MM.1S (cell line): ENCODE results near the gene TPRN.

Experiments used
- DNase-seq: peaks from one replicate; pipeline ENCODE4 v3.0.0-alpha.2; 2015
- H2AFZ ChIP-seq: fragments of 300-600 bp; sonication (generic); 2 replicates; pipeline ENCODE4 v1.6.0; 2016; ENCODE audit warnings: antibody characterized with exemption, low read length
- H3F3A ChIP-seq: fragments of 300-600 bp; sonication (generic); 2 replicates; pipeline ENCODE4 v1.6.1; 2016; ENCODE audit warnings: mild to moderate bottlenecking, antibody characterized with exemption, low read length, moderate library complexity, mixed read lengths; ENCODE audit not compliant: insufficient read depth
- H3K27ac ChIP-seq: fragments of 300-600 bp; sonication (generic); 2 replicates; pipeline ENCODE4 v1.5.1; 2016; ENCODE audit warnings: mild to moderate bottlenecking, low read length
- H3K27me3 ChIP-seq: fragments of 300-600 bp; sonication (generic); replicated peaks from 2 replicates; pipeline ENCODE4 v1.6.0; 2016; ENCODE audit warnings: low read length; ENCODE audit not compliant: insufficient read depth
- H3K36me3 ChIP-seq: fragments of 300-600 bp; sonication (generic); replicated peaks from 2 replicates; pipeline ENCODE4 v1.6.1; 2016; ENCODE audit warnings: mild to moderate bottlenecking, low read length, mixed read lengths; ENCODE audit not compliant: insufficient read depth
- H3K4me1 ChIP-seq: fragments of 300-600 bp; sonication (generic); 2 replicates; pipeline ENCODE4 v1.6.1; 2016; ENCODE audit warnings: low read length, mixed read lengths
- H3K4me2 ChIP-seq: fragments of 300-600 bp; sonication (generic); 2 replicates; pipeline ENCODE4 v1.6.0; 2016; ENCODE audit warnings: low read depth, low read length
- H3K4me3 ChIP-seq: fragments of 300-600 bp; sonication (generic); 2 replicates; pipeline ENCODE4 v1.5.1; 2016; ENCODE audit warnings: low read length, mixed read lengths
- H3K79me2 ChIP-seq: fragments of 300-600 bp; sonication (generic); 2 replicates; pipeline ENCODE4 v1.6.1; 2016; ENCODE audit warnings: mixed run types, low read length, mixed read lengths
- H3K9ac ChIP-seq: fragments of 300-600 bp; sonication (generic); 2 replicates; pipeline ENCODE4 v1.6.1; 2016; ENCODE audit warnings: low read length, mixed read lengths
- H3K9me2 ChIP-seq: fragments of 300-600 bp; sonication (generic); replicated peaks from 2 replicates; pipeline ENCODE4 v1.6.1; 2016; ENCODE audit warnings: mild to moderate bottlenecking, low read length, mixed read lengths; ENCODE audit not compliant: insufficient read depth
- H3K9me3 ChIP-seq: fragments of 300-600 bp; sonication (generic); replicated peaks from 2 replicates; pipeline ENCODE4 v1.6.1; 2016; ENCODE audit warnings: mild to moderate bottlenecking, low read length, mixed read lengths; ENCODE audit not compliant: insufficient read depth
- H4K20me1 ChIP-seq: fragments of 300-600 bp; sonication (generic); 2 replicates; pipeline ENCODE4 v1.6.1; 2016; ENCODE audit warnings: mild to moderate bottlenecking, low read length, moderate library complexity, mixed read lengths; ENCODE audit not compliant: insufficient read depth
- CTCF ChIP-seq: fragments of 300-600 bp; sonication (generic); IDR thresholded peaks from 2 replicates; pipeline ENCODE4 v1.5.1; 2016; ENCODE audit warnings: antibody characterized with exemption, low read length, mixed read lengths
- EZH2 ChIP-seq: fragments of 300-600 bp; sonication (generic); optimal IDR thresholded peaks from 2 replicates; pipeline ENCODE3; 2017; ENCODE audit warnings: low read depth, mild to moderate bottlenecking, antibody characterized with exemption, low read length, mixed read lengths
- EZH2phosphoT487 ChIP-seq: fragments of 300-600 bp; sonication (generic); IDR thresholded peaks from 2 replicates; pipeline ENCODE4 v1.6.1; 2018; ENCODE audit warnings: antibody characterized with exemption, low read length

The TPRN gene

GRCh38 chr9:137223078-137223970 lies 22.8 kb upstream of the TPRN start:
- H3K9me2 ChIP-seq = no peaks in the 10 kb centered on the region
- H3K36me3 ChIP-seq = no peaks in the 10 kb centered on the region
- DNase-seq = peak; percentile 99
- H3K27me3 ChIP-seq = peaks cover 3% of the 10 kb centered on the region
- H3K4me3 ChIP-seq = peak overlapping the region; percentile 78
- peaks cover 9% of the 10 kb centered on the region; the same call in 1 of the 2 replicates for H3K4me1 ChIP-seq
- H4K20me1 ChIP-seq = no peaks in the 10 kb centered on the region
- H3K9ac ChIP-seq = peak overlapping the region; percentile 85
- H3K9me3 ChIP-seq = no peaks in the 10 kb centered on the region
- peak overlapping the region; percentile 97 for H3K4me2 ChIP-seq
- no peaks in the 10 kb centered on the region for H3K79me2 ChIP-seq
- H3K27ac ChIP-seq = peak overlapping the region; percentile 32; the same call in 1 of the 2 replicates
- TF ChIP-seq CTCF (no peak), EZH2phosphoT487 (no peak), EZH2 (no peak)
- H2AFZ ChIP-seq = peak overlapping the region; percentile 91
- H3F3A ChIP-seq = no peaks in the 10 kb centered on the region; the same call in 1 of the 2 replicates

- H3K9me2 ChIP-seq = no peaks in the 10 kb centered on the region
- H3K27ac ChIP-seq = peak within 1 kb of the TSS; percentile 32; the same call in 1 of the 2 replicates
- no peak for TF ChIP-seq EZH2phosphoT487
- no peak for TF ChIP-seq CTCF
- TF ChIP-seq EZH2 = no peak
- no peaks in the 10 kb centered on the region for H3K9me3 ChIP-seq
- H3K36me3 ChIP-seq = no peaks in the 10 kb centered on the region
- peak within 1 kb of the TSS; percentile 59; the same call in 1 of the 2 replicates for H3K9ac ChIP-seq
- no peaks in the 10 kb centered on the region for H4K20me1 ChIP-seq
- H3K27me3 ChIP-seq = no peaks in the 10 kb centered on the region; the same call in 1 of the 2 replicates
- H2AFZ ChIP-seq = peak within 1 kb of the TSS; percentile 56
- DNase-seq = no peak
- H3K79me2 ChIP-seq = no peaks in the 10 kb centered on the region
- no peaks in the 10 kb centered on the region; the same call in 1 of the 2 replicates for H3F3A ChIP-seq
- peaks cover 9% of the 10 kb centered on the region; the same call in 1 of the 2 replicates for H3K4me1 ChIP-seq
- peak within 1 kb of the TSS; percentile 97 for H3K4me2 ChIP-seq
- H3K4me3 ChIP-seq = peak within 1 kb of the TSS; percentile 78
Observed at GRCh38 chr9:137222190-137223077, 21.9 kb upstream of the TPRN start, which contains the start of gene RNF208. RNF208 (minus strand) TSS chr9:137222240; CDS start chr9:137221212, 1,028 bp downstream.

GRCh38 chr9:137221506-137222111 lies 21.1 kb upstream of the TPRN start:
- H3K27me3 ChIP-seq = no peaks in the 10 kb centered on the region
- no peaks in the 10 kb centered on the region for H3K9me3 ChIP-seq
- no peaks in the 10 kb centered on the region for H4K20me1 ChIP-seq
- no peak overlapping the region for H2AFZ ChIP-seq
- H3K4me1 ChIP-seq = peaks cover 9% of the 10 kb centered on the region; the same call in 1 of the 2 replicates
- TF ChIP-seq EZH2 (no peak), CTCF (no peak), EZH2phosphoT487 (no peak)
- no peak overlapping the region for H3K4me3 ChIP-seq
- no peaks in the 10 kb centered on the region for H3K36me3 ChIP-seq
- H3F3A ChIP-seq = no peaks in the 10 kb centered on the region; the same call in 1 of the 2 replicates
- no peak for DNase-seq
- no peak overlapping the region for H3K27ac ChIP-seq
- no peaks in the 10 kb centered on the region for H3K9me2 ChIP-seq
- no peak overlapping the region for H3K9ac ChIP-seq
- no peaks in the 10 kb centered on the region for H3K79me2 ChIP-seq
- no peak overlapping the region for H3K4me2 ChIP-seq
